ENCODE results near the gene SHC3.
A peak's percentile ranks its signal among the peaks of the same experiment; 100 is the strongest.

SHC3 gene

GRCh38 chr9:89001917-89002540, 176.6 kb downstream of the SHC3 start:
- no peak for DNase-seq (ENCODE audit: extremely low read depth, low read depth)
- no peak for TF ChIP-seq CTCF (IDR thresholded peaks at IDR 0.05; ENCODE audit: low read depth, low read length, missing control alignments)

DNA sequence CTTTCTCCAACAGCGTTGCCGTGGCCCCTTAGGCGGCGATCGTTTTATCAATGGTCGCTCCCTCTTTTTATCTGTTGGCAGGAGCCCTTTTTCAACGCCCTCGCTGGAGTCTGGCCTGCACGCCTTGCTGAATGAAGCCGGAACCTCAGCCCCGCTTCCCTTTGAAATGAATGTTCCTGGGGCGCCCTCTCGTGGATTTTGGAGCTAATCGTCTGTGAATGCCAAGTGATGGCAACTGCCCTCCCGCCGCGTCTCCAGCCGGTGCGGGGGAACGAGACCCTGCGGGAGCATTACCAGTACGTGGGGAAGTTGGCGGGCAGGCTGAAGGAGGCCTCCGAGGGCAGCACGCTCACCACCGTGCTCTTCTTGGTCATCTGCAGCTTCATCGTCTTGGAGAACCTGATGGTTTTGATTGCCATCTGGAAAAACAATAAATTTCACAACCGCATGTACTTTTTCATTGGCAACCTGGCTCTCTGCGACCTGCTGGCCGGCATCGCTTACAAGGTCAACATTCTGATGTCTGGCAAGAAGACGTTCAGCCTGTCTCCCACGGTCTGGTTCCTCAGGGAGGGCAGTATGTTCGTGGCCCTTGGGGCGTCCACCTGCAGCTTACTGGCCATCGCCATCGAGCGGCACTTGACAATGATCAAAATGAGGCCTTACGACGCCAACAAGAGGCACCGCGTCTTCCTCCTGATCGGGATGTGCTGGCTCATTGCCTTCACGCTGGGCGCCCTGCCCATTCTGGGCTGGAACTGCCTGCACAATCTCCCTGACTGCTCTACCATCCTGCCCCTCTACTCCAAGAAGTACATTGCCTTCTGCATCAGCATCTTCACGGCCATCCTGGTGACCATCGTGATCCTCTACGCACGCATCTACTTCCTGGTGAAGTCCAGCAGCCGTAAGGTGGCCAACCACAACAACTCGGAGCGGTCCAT, 177.4 kb downstream of the SHC3 start:
- peak; percentile 62 for DNase-seq (ENCODE audit: extremely low read depth, low read depth)
- peak; percentile 69 for TF ChIP-seq CTCF (IDR thresholded peaks at IDR 0.05; ENCODE audit: low read depth, low read length, missing control alignments)
- H3K4me3 ChIP-seq (replicated peaks; ENCODE audit: low read depth, low read length): no peak overlapping the region

More at GRCh38 chr9:89001917-89002540, 176.6 kb downstream of the SHC3 start:
- no peak overlapping the region for H3K4me3 ChIP-seq (replicated peaks; ENCODE audit: low read depth, low read length)

GRCh38 chr9:89000371-89000781, 178.2 kb downstream of the SHC3 start:
- no peak overlapping the region for H3K4me3 ChIP-seq (replicated peaks; ENCODE audit: low read depth, low read length)
- no peak for DNase-seq (ENCODE audit: extremely low read depth, low read depth)
- no peak for TF ChIP-seq CTCF (IDR thresholded peaks at IDR 0.05; ENCODE audit: low read depth, low read length, missing control alignments)

- no peak overlapping the region for H3K4me3 ChIP-seq (replicated peaks; ENCODE audit: low read depth, low read length)
- no peak for TF ChIP-seq CTCF (IDR thresholded peaks at IDR 0.05; ENCODE audit: low read depth, low read length, missing control alignments)
- DNase-seq (ENCODE audit: extremely low read depth, low read depth): no peak
Observed at GRCh38 chr9:88998911-88999310, 179.7 kb downstream of the SHC3 start.

DNA sequence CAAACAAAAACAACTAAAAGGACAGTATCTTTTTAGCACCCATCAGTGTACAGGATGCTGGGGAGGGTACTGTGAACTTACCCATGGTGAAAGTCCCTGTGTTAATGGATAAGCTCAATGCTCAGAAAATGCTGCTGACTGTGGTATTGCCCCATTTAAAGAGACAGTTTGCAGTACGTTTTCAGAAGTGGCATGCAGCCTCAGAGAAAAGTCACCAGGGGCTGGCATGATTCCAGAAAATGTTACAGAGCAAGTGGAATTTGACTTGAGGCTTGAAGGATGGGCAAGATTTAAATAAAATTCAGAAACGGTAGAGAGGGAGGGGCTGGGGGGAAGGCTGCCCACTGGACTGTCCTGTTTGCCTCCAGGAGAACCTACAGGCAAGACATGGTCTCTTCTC, 180.1 kb downstream of the SHC3 start:
- no peak overlapping the region for H3K4me3 ChIP-seq (replicated peaks; ENCODE audit: low read depth, low read length)
- DNase-seq (ENCODE audit: extremely low read depth, low read depth): no peak
- no peak for TF ChIP-seq CTCF (IDR thresholded peaks at IDR 0.05; ENCODE audit: low read depth, low read length, missing control alignments)

GRCh38 chr9:88997646-88998045, 181.0 kb downstream of the SHC3 start:
- TF ChIP-seq CTCF (IDR thresholded peaks at IDR 0.05; ENCODE audit: low read depth, low read length, missing control alignments): no peak
- no peak for DNase-seq (ENCODE audit: extremely low read depth, low read depth)
- H3K4me3 ChIP-seq (replicated peaks; ENCODE audit: low read depth, low read length): no peak overlapping the region
